HG02759 (cell line): Measurements from ENCODE around the gene BAD.
"Not testable (repeated sequence)": the region's sequence is repeated elsewhere in the genome, so short reads cannot be mapped to it uniquely, and the experiment has no call there.

Source experiments
- ATAC-seq: cut with Tn5 transposase; IDR thresholded peaks from one replicate; pipeline ENCODE4 v1.9.1; 2021; ENCODE audit warnings: mild to moderate bottlenecking, moderate library complexity; ENCODE audit not compliant: unreplicated experiment

Gene BAD

GRCh38 chr11:64315667-64316526, 31.4 kb upstream of the BAD start:
- ATAC-seq: not testable (repeated sequence)

- no peak for ATAC-seq
Measured at GRCh38 chr11:64314805-64315561, 30.5 kb upstream of the BAD start.

GRCh38 chr11:64314146-64314804, 29.8 kb upstream of the BAD start:
- no peak for ATAC-seq

GRCh38 chr11:64313491-64314145, 29.2 kb upstream of the BAD start:
- no peak for ATAC-seq

- ATAC-seq: no peak
Measured at GRCh38 chr11:64312947-64313346, 28.5 kb upstream of the BAD start.

GRCh38 chr11:64307795-64308194, 23.3 kb upstream of the BAD start:
- ATAC-seq: not testable (repeated sequence)

GRCh38 chr11:64306876-64307622, 22.6 kb upstream of the BAD start:
- ATAC-seq: no peak

GRCh38 chr11:64306563-64306875, 22.1 kb upstream of the BAD start:
- no peak for ATAC-seq

GRCh38 chr11:64305691-64306562, 21.5 kb upstream of the BAD start:
- peak; percentile 23 for ATAC-seq

GRCh38 chr11:64305075-64305690, 20.7 kb upstream of the BAD start, which contains the start of gene ESRRA:
Gene ESRRA (plus strand): TSS chr11:64305524. CDS start chr11:64307180, 1,656 bp downstream.
- ATAC-seq: peak; percentile 75

- ATAC-seq: peak; percentile 27
Measured at GRCh38 chr11:64304316-64305072, 20.0 kb upstream of the BAD start.

- no peak for ATAC-seq
Measured at GRCh38 chr11:64304032-64304315, 19.5 kb upstream of the BAD start.

GRCh38 chr11:64303109-64304031, 18.9 kb upstream of the BAD start:
- no peak for ATAC-seq

GRCh38 chr11:64299847-64300648, 15.6 kb upstream of the BAD start, which contains the start of gene CATSPERZ:
Gene CATSPERZ (plus strand): TSS chr11:64300358. CDS start chr11:64300411, 53 bp downstream.
- no peak for ATAC-seq

GRCh38 chr11:64298966-64299846, 14.7 kb upstream of the BAD start:
- ATAC-seq: no peak
